Measurements from ENCODE around the gene ZSWIM3. TPM values are rescaled to one million over a fixed set of nuclear protein-coding genes. Genes with fewer than 3 reads are reported as not detected.

Gene ZSWIM3
- total and polyA plus RNA-seq, 2 of the 8 experiments (the other 6 are each of a cell fraction or from before 2014, with no cell fraction given): 5.5 to 6.9 TPM

- H3K23me2 ChIP-seq (ENCODE audit: low read depth, low read length): peaks cover 9% of the 10 kb centered on the region; the same call in 1 of the 2 replicates
- H3K27me3 ChIP-seq (replicated peaks in 1 of 4; ENCODE audit: control insufficient read depth in 3 of 4, extremely low read depth in 1 of 4, insufficient read depth in 3 of 4, low read length in 3 of 4): no peaks in the 10 kb centered on the region
- no peak overlapping the region for H3K18ac ChIP-seq (ENCODE audit: extremely low read depth, low read length)
- H2BK5ac ChIP-seq (ENCODE audit: low read depth, low read length): no peak overlapping the region
- peaks cover 5% of the 10 kb centered on the region for H3K79me1 ChIP-seq (ENCODE audit: low read depth, low read length)
- no peak overlapping the region for H3K14ac ChIP-seq (ENCODE audit: insufficient read length)
- H3K36me3 ChIP-seq (ENCODE audit: control insufficient read depth in 2 of 4, insufficient read depth in 4 of 4, low read length in 3 of 4): peaks cover 17 to 45% (median 31%) of the 10 kb centered on the region in 4 experiments
- no peak overlapping the region for H3K23ac ChIP-seq (ENCODE audit: insufficient read length)
- no peak overlapping the region for H4K8ac ChIP-seq (ENCODE audit: extremely low read depth, insufficient read depth, low read length)
- no peak overlapping the region for H3K4me2 ChIP-seq (ENCODE audit: insufficient read depth in 1 of 2, low read depth in 2 of 2, low read length in 2 of 2)
- H2AFZ ChIP-seq (ENCODE audit: low read length): no peak overlapping the region
- no peak overlapping the region for H3K4me3 ChIP-seq (ENCODE audit: extremely low read depth in 1 of 4, insufficient read depth in 2 of 4, low read depth in 3 of 4, low read length in 4 of 4)
- DNase-seq (ENCODE audit: low read depth in 1 of 2, low spot score in 2 of 2): no peak
- no peak for FAIRE-seq
- H2BK12ac ChIP-seq (ENCODE audit: low read depth, low read length): no peak overlapping the region
- ChIA-PET POLR2A (ENCODE audit: partially characterized antibody) (interaction anchor here (1.3 to 10.4 kb wide), 3 partner anchors 7 to 19 kb away, joined by 3 to 90 read pairs (median 4); partner anchors contain the start of genes DNTTIP1 and WFDC3), CTCF (ENCODE audit: partially characterized antibody) (interaction anchor here (0.7 to 2.6 kb wide), 4 partner anchors 14 to 806 kb away, joined by 3 to 8 read pairs (median 4); no protein-coding TSS in a partner anchor)
- no peak overlapping the region for H2BK20ac ChIP-seq (ENCODE audit: low read length)
- H3K56ac ChIP-seq (replicated peaks; ENCODE audit: insufficient read length, low read depth, low read length): no peak overlapping the region
- no peak overlapping the region for H4K5ac ChIP-seq (ENCODE audit: insufficient read length, low read depth, low read length)
- H3K27ac ChIP-seq (ENCODE audit: low read depth, low read length): no peak overlapping the region
- H2BK120ac ChIP-seq (replicated peaks; ENCODE audit: low read depth, low read length): no peak overlapping the region
- H3K4me1 ChIP-seq (replicated peaks in 1 of 4; ENCODE audit: control insufficient read depth in 3 of 4, insufficient read depth in 4 of 4, low read length in 3 of 4): peaks cover 0 to 4% (median 2%) of the 10 kb centered on the region in 4 experiments; a peak in 2 of 7 replicates
- peaks cover 3% of the 10 kb centered on the region in 2 experiments for H4K20me1 ChIP-seq (replicated peaks in 1 of 2; ENCODE audit: control insufficient read depth in 1 of 2, insufficient read depth in 2 of 2, low read length in 2 of 2)
- no peak overlapping the region for H3K9ac ChIP-seq (replicated peaks in 1 of 4; ENCODE audit: extremely low read depth in 1 of 4, low read depth in 3 of 4, low read length in 3 of 4)
- H3K4ac ChIP-seq (replicated peaks; ENCODE audit: insufficient read length, low read depth, low read length): no peak overlapping the region
- no peaks in the 10 kb centered on the region for H3K9me3 ChIP-seq (ENCODE audit: insufficient read depth in 2 of 2, low read depth in 1 of 2, low read length in 1 of 2)
- no peak overlapping the region for H2AK5ac ChIP-seq (ENCODE audit: low read depth, low read length)
- peaks cover 7 to 20% of the 10 kb centered on the region in 2 experiments for H3K79me2 ChIP-seq (ENCODE audit: control insufficient read depth in 1 of 2, insufficient read depth in 2 of 2, low read length in 2 of 2)
- H2BK15ac ChIP-seq (ENCODE audit: low read length): no peak overlapping the region
- H4K91ac ChIP-seq (replicated peaks; ENCODE audit: insufficient read length, low read length): no peak overlapping the region
- WGBS, 2 experiments (ENCODE audit: extremely low coverage in 1 of 2, insufficient coverage in 1 of 2, insufficient read length in 1 of 2, insufficient replicate concordance in 2 of 2, low coverage in 1 of 2, low lambda C conversion rate in 2 of 2, missing lambda C conversion rate in 1 of 2): 94% methylated on average over 7 of the region's 8 CpGs; no CpG with 5 or more reads in 1 of the 2 experiments
- TF ChIP-seq MAFK (IDR thresholded peaks at IDR 0.05; ENCODE audit: low read depth, low read length) (no peak), FOSL1 (IDR thresholded peaks at IDR 0.05; ENCODE audit: insufficient read depth, low read depth, low read length) (no peak), EZH2 (IDR thresholded peaks at IDR 0.05; ENCODE audit: low read depth, low read length, severe bottlenecking) (no peak), ZNF274 (IDR thresholded peaks at IDR 0.05; ENCODE audit: borderline replicate concordance, extremely low read depth, low read length) (no peak), MAX (IDR thresholded peaks at IDR 0.05) (no peak), SIRT6 (IDR thresholded peaks at IDR 0.05; ENCODE audit: low read length) (no peak), SRF (IDR thresholded peaks at IDR 0.05; ENCODE audit: low read depth, low read length) (no peak), POLR2AphosphoS5 (IDR thresholded peaks at IDR 0.05; ENCODE audit: low read depth, low read length) (no peak)
- TF ChIP-seq, protein P1, sequence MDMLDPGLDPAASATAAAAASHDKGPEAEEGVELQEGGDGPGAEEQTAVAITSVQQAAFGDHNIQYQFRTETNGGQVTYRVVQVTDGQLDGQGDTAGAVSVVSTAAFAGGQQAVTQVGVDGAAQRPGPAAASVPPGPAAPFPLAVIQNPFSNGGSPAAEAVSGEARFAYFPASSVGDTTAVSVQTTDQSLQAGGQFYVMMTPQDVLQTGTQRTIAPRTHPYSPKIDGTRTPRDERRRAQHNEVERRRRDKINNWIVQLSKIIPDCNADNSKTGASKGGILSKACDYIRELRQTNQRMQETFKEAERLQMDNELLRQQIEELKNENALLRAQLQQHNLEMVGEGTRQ (IDR thresholded peaks at IDR 0.05; ENCODE audit: low read length): no peak
Measured at GRCh38 chr20:45810191-45810970, 47.0 kb upstream of the ZSWIM3 start.
